Epithelial cell of prostate (primary cell): ENCODE data around the gene HPS4.
"Not testable (repeated sequence)": the region's sequence is repeated elsewhere in the genome, so short reads cannot be mapped to it uniquely, and the experiment has no call there.

Experiments used
- DNase-seq: peaks from one replicate; pipeline ENCODE4 v3.0.0-alpha.2; 2011; ENCODE audit warnings: low read depth, low spot score
- H3K27ac ChIP-seq: fragments of 450-650 bp; 2 replicates; pipeline ENCODE4 v1.5.1; 2017; ENCODE audit warnings: mild to moderate bottlenecking

The HPS4 gene

GRCh38 chr22:26483439-26484359 is at the start of gene HPS4, which contains the start of gene SRRD:
HPS4 (minus strand) TSS chr22:26483783; CDS start chr22:26481762, 2,021 bp downstream.
SRRD (plus strand) TSS chr22:26483877; CDS start chr22:26483891, 14 bp downstream.
- DNase-seq = peak; percentile 66
- H3K27ac ChIP-seq = peak within 1 kb of the TSS; percentile 76

- no peak overlapping the region for H3K27ac ChIP-seq
- DNase-seq = no peak
These were observed 45.8 kb upstream of the HPS4 start for GRCh38 chr22:26529345-26529744.

GRCh38 chr22:26528518-26528917 is 44.9 kb upstream of the HPS4 start:
- not testable (repeated sequence) for H3K27ac ChIP-seq, DNase-seq

- H3K27ac ChIP-seq = no peak overlapping the region
- no peak for DNase-seq
These were observed 44.2 kb upstream of the HPS4 start for GRCh38 chr22:26527574-26528465.

GRCh38 chr22:26527167-26527566 is 43.6 kb upstream of the HPS4 start:
- no peak overlapping the region for H3K27ac ChIP-seq
- no peak for DNase-seq

- no peak for DNase-seq
These were observed 42.5 kb upstream of the HPS4 start for GRCh38 chr22:26525946-26526564.

GRCh38 chr22:26524870-26525269 is 41.3 kb upstream of the HPS4 start:
- no peak for DNase-seq
- no peak overlapping the region for H3K27ac ChIP-seq

More at GRCh38 chr22:26525946-26526564, 42.5 kb upstream of the HPS4 start:
- H3K27ac ChIP-seq = no peak overlapping the region

- H3K27ac ChIP-seq = no peak overlapping the region
- DNase-seq = no peak
These were observed 39.0 kb upstream of the HPS4 start for GRCh38 chr22:26522592-26522991.

GRCh38 chr22:26522012-26522411 is 38.4 kb upstream of the HPS4 start:
- DNase-seq = no peak
- H3K27ac ChIP-seq = no peak overlapping the region

- no peak for DNase-seq
- H3K27ac ChIP-seq = no peak overlapping the region
These were observed 33.8 kb upstream of the HPS4 start for GRCh38 chr22:26517429-26517828.

GRCh38 chr22:26516503-26516902 is 32.9 kb upstream of the HPS4 start:
- DNase-seq = no peak
- H3K27ac ChIP-seq = no peak overlapping the region

- DNase-seq = no peak
- H3K27ac ChIP-seq = no peak overlapping the region
These were observed 32.3 kb upstream of the HPS4 start for GRCh38 chr22:26515931-26516330.

GRCh38 chr22:26514419-26515161 is 31.0 kb upstream of the HPS4 start:
- no peak for DNase-seq
- H3K27ac ChIP-seq = no peak overlapping the region

GRCh38 chr22:26513838-26514237 is 30.3 kb upstream of the HPS4 start:
- DNase-seq = no peak
- H3K27ac ChIP-seq = no peak overlapping the region

- DNase-seq = peak; percentile 55
- peak within 1 kb of the TSS; percentile 47 for H3K27ac ChIP-seq
These were observed 28.7 kb upstream of the HPS4 start, which contains the start of gene TFIP11 for GRCh38 chr22:26512149-26512793. TFIP11 (minus strand) TSS chr22:26512473; CDS start chr22:26510272, 2,201 bp downstream.

GRCh38 chr22:26508148-26508547 is 24.6 kb upstream of the HPS4 start:
- H3K27ac ChIP-seq = no peak overlapping the region
- no peak for DNase-seq

- no peak for DNase-seq
- H3K27ac ChIP-seq = no peak overlapping the region
These were observed 20.2 kb upstream of the HPS4 start for GRCh38 chr22:26503758-26504157.

- no peak overlapping the region for H3K27ac ChIP-seq
- no peak for DNase-seq
These were observed 19.3 kb upstream of the HPS4 start for GRCh38 chr22:26502688-26503561.
